Hepatocyte (in vitro differentiated cells): ENCODE data around the gene ADGRL3.

Experiments used
- EZH2 ChIP-seq: fragments of 200-600 bp; sonication (generic); IDR thresholded peaks from 2 replicates; pipeline ENCODE4 v1.6.1; 2016; ENCODE audit warnings: antibody characterized with exemption, mild to moderate bottlenecking, borderline replicate concordance
- TF ChIP-seq, protein P1 (sequence below): fragments of 200-600 bp; sonication (generic); IDR thresholded peaks from 2 replicates; pipeline ENCODE4 v1.5.1; 2016; ENCODE audit warnings: antibody characterized with exemption, mild to moderate bottlenecking; ENCODE audit not compliant: poor library complexity

DNA sequence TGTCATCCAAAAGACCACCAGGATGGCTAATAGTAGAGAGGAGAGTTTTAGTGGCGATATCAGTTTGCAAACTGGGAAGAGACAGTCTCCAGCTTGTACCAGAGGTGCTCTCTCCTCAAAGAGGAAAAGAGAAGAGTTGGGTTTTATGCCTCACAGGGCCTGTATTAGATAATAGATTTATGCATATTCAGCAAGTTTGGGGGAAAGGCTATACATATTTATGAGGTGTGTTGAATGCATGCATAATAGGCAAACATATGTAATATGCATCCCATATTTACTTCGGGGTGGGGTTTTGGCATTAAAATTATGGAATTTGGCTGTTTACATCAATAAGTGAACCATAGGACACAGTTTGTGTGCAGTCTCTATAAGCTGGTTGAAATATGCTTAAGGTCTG is 22.8 kb upstream of the ADGRL3 start:
- TF ChIP-seq EZH2 = no peak
- TF ChIP-seq, protein P1, sequence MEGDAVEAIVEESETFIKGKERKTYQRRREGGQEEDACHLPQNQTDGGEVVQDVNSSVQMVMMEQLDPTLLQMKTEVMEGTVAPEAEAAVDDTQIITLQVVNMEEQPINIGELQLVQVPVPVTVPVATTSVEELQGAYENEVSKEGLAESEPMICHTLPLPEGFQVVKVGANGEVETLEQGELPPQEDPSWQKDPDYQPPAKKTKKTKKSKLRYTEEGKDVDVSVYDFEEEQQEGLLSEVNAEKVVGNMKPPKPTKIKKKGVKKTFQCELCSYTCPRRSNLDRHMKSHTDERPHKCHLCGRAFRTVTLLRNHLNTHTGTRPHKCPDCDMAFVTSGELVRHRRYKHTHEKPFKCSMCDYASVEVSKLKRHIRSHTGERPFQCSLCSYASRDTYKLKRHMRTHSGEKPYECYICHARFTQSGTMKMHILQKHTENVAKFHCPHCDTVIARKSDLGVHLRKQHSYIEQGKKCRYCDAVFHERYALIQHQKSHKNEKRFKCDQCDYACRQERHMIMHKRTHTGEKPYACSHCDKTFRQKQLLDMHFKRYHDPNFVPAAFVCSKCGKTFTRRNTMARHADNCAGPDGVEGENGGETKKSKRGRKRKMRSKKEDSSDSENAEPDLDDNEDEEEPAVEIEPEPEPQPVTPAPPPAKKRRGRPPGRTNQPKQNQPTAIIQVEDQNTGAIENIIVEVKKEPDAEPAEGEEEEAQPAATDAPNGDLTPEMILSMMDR = no peak
